Adrenal gland (tissue), 12 donors: Measurements from ENCODE around the gene PRDM16. TPM values are rescaled to one million over a fixed set of nuclear protein-coding genes. Genes with fewer than 3 reads are reported as not detected.

Experiments used
- DNase-seq, 7 donors: peaks; one replicate each; pipeline ENCODE4 v3.0.0-alpha.2; 2019 to 2020
- H3K27ac ChIP-seq, 5 donors: fragments of 200-600 bp; sonication (generic) in 4 of 5; 1 replicate in 3 of 5; 2 replicates in 2 of 5; pipeline versions ENCODE4 v1.5.1 to v1.8.0; 2016 to 2020; ENCODE audit warnings: mild to moderate bottlenecking in 1 of 5
- H3K27me3 ChIP-seq: fragments of 200-600 bp; 2 replicates; pipeline ENCODE4 v1.8.0; 2021
- H3K36me3 ChIP-seq, 2 donors: fragments of 200-600 bp; replicated peaks in 1 of 2; 1 replicate in 1 of 2; 2 replicates in 1 of 2; pipeline versions ENCODE4 v1.5.1 to v1.8.0; 2018 to 2022
- H3K4me1 ChIP-seq, 2 donors: fragments of 200-600 bp; replicated peaks in 1 of 2; 1 replicate in 1 of 2; 2 replicates in 1 of 2; pipeline versions ENCODE4 v1.5.1 to v1.8.0; 2018 to 2021
- H3K4me3 ChIP-seq, 4 donors: fragments of 200-600 bp; sonication (generic) in 3 of 4; one replicate each; pipeline ENCODE4 v1.5.1; 2016 to 2018
- H3K9me3 ChIP-seq, 3 donors: fragments of 200-600 bp; sonication (generic) in 1 of 3; replicated peaks in 1 of 3; 1 replicate in 2 of 3; 2 replicates in 1 of 3; pipeline versions ENCODE4 v1.5.1 to v1.8.0; 2016 to 2021
- POLR2A ChIP-seq, 2 donors: fragments of 450-650 bp; IDR thresholded peaks; one replicate each; pipeline ENCODE4 v1.6.1; 2017; ENCODE audit warnings: antibody characterized with exemption in 2 of 2, mild to moderate bottlenecking in 2 of 2, moderate library complexity in 1 of 2
- WGBS, 4 donors: extraction: QIAGEN DNeasy Blood & Tissue Kit in 2 of 4; methylation state at CpG; one replicate each; pipeline versions ENCODE4 v1.1.5 to v1.1.7; 2013 to 2017; 5-methylcytosine and 5-hydroxymethylcytosine counted together
- intact Hi-C, 2 donors: fragments of 100-400 bp; cut with DNase I; formaldehyde crosslinking; loops; one replicate each; pipeline versions ENCODE4 v1.14.1 to v1.15.0; 2022 to 2023
- polyA plus RNA-seq, 3 donors: library from polyadenylated mRNA; stranded (reverse); fragments of 200-250 nt in 2 of 3; fragments of 350-450 nt in 1 of 3; fragmentation: Illumina TruSeq in 1 of 3; extraction: RNeasy Lipid Tissue Mini Kit (QIAGEN cat#74804) in 1 of 3; gene quantifications; one replicate each; pipeline ENCODE4 v1.2.3, GENCODE V29; 2013 to 2014
- total RNA-seq, 9 donors: library from RNA; depleted of rRNA in 4 of 9; stranded (reverse); fragments of >200 nt in 4 of 9; fragments of 120-200 nt in 1 of 9; fragmentation: NEBNext Ultra II Directional in 1 of 9; extraction: Animal tissue kit (Norgen Biotek cat#: 25700) in 1 of 9; gene quantifications; one replicate each; pipeline versions ENCODE4 v1.1.0 to v1.2.4, GENCODE V29; 2013 to 2023
- TF ChIP-seq, protein P1 (sequence below), 6 experiments: fragments of 450-650 bp in 4 of 6; fragments of 200-600 bp in 2 of 6; sonication (generic) in 1 of 6; IDR thresholded peaks; 1 replicate in 5 of 6; 2 replicates in 1 of 6; pipeline versions ENCODE4 v1.5.1 to v1.8.0; 2016 to 2021; ENCODE audit warnings: antibody characterized with exemption in 6 of 6, mild to moderate bottlenecking in 2 of 6, moderate library complexity in 1 of 6
- donor health status: healthy with polysubstance abuse.
- donor health status: Bipolar disorder and iron deficiency.
- donor health status: DM: yes; HTN: yes; CAD: no.
- donor health status: DM: no; HTN: no; CAD: no.
- donor health status: DM: no; HTN: no; CAD: no.
- donor health status: DM: yes; HTN: yes; CAD: no.

Gene PRDM16
- total and polyA plus RNA-seq, 12 donors = 0.04 to 2.8 (median 0.61) TPM; not detected in 1

DNA sequence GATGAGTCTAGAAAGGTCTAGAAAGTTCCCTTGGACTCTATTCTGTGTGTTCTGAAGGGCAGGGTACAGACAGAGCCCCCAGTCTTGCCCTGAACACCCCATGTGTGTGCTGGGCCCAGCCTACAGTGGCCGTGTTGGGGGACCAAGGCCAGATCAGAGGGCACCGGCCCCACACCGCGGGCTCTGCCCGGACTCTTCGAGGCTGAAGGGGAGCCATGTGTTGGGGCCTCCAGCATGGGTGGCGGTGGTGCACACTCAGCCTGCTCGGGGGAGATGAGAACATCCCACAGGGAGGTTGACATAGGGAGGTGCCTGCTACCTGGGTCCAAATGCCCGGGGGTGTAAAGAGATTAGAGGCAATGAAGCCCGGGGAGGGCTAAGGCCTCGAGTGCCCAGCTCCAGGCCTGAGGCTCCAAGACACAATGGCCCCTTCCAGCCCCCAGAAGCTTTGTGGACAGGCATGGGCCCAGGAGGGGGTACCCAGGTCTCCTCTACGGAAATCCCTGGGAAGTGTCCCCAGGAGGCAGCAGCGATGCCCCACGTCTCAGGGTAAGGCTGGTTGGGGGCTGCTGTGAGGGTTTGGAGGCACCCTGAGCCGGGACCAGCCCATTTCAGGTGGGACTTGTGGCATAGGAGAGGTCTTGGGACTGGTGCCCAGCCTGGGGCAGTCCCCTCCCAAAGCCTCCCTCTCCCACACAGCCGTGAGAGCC lies 397.5 kb downstream of the PRDM16 start:
- TF ChIP-seq, protein P1, sequence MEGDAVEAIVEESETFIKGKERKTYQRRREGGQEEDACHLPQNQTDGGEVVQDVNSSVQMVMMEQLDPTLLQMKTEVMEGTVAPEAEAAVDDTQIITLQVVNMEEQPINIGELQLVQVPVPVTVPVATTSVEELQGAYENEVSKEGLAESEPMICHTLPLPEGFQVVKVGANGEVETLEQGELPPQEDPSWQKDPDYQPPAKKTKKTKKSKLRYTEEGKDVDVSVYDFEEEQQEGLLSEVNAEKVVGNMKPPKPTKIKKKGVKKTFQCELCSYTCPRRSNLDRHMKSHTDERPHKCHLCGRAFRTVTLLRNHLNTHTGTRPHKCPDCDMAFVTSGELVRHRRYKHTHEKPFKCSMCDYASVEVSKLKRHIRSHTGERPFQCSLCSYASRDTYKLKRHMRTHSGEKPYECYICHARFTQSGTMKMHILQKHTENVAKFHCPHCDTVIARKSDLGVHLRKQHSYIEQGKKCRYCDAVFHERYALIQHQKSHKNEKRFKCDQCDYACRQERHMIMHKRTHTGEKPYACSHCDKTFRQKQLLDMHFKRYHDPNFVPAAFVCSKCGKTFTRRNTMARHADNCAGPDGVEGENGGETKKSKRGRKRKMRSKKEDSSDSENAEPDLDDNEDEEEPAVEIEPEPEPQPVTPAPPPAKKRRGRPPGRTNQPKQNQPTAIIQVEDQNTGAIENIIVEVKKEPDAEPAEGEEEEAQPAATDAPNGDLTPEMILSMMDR (IDR thresholded peaks at IDR 0.05) = no peak
- TF ChIP-seq POLR2A (IDR thresholded peaks at IDR 0.05) = no peak
- DNase-seq = peak in 1 of 7 donors; percentile 10
- no peaks in the 10 kb centered on the region for H3K4me1 ChIP-seq
- H3K4me3 ChIP-seq = no peak overlapping the region
- H3K27ac ChIP-seq = no peak overlapping the region
- H3K9me3 ChIP-seq = no peaks in the 10 kb centered on the region
- H3K27me3 ChIP-seq = no peaks in the 10 kb centered on the region
- 85 to 90% (median 88%) methylated on average over 9 to 16 of the region's 16 CpGs for WGBS, 4 donors
- intact Hi-C loops = no loop called here
- H3K36me3 ChIP-seq = no peaks in the 10 kb centered on the region

DNA sequence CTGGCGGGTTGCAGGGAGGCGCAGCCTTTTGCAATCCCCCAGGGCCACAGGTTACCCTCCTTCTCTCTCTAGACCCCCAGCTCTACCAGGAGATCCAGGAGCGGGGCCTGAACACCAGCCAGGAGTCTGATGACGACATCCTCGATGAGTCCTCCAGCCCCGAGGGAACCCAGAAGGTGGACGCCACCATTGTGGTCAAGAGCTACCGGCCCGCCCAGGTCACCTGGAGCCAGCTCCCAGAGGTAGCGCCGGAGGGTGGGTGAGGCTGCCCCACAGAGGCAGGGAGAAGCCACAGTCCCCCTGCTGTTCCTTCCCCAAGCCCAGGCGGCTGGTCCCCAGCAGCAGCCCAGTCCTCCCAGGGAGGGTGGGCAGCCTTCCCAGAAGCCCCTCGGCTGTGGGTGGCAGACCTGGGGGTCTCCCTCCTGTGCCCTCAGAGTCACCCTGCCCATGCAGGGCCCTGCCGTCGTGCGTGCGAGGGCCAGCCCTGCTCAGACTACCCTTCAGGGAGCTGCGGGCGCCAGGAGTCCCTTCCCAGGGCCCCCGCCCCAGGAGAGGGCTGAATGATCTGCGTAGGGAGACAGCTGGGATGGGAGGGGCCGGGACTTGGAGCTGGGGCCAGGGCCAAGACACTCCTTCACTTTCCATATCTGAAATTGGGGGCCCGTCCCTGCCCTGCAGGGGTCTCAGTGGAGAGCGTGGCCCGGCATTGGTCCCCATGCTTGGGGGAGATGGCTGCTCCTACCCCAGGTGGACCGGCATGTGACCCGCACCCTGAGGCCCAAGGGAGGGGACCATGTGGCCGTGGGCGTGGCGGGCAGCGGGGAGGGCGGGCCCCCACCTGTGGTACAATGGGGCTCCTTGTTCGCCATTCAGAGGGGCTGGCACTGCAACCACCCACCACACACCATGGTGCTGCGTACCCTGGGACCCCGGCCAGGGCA lies 398.4 kb downstream of the PRDM16 start:
- no peaks in the 10 kb centered on the region for H3K9me3 ChIP-seq
- no peak overlapping the region for H3K27ac ChIP-seq
- 76 to 85% (median 83%) methylated on average over 5 to 35 of the region's 35 CpGs for WGBS, 4 donors
- peak in 1 of 7 donors; percentile 13 for DNase-seq
- no peaks in the 10 kb centered on the region for H3K27me3 ChIP-seq
- no peak for TF ChIP-seq POLR2A (IDR thresholded peaks at IDR 0.05)
- TF ChIP-seq, protein P1 (IDR thresholded peaks at IDR 0.05) = no peak
- no peaks in the 10 kb centered on the region for H3K36me3 ChIP-seq
- intact Hi-C loops = no loop called here
- no peaks in the 10 kb centered on the region for H3K4me1 ChIP-seq
- H3K4me3 ChIP-seq = no peak overlapping the region

DNA sequence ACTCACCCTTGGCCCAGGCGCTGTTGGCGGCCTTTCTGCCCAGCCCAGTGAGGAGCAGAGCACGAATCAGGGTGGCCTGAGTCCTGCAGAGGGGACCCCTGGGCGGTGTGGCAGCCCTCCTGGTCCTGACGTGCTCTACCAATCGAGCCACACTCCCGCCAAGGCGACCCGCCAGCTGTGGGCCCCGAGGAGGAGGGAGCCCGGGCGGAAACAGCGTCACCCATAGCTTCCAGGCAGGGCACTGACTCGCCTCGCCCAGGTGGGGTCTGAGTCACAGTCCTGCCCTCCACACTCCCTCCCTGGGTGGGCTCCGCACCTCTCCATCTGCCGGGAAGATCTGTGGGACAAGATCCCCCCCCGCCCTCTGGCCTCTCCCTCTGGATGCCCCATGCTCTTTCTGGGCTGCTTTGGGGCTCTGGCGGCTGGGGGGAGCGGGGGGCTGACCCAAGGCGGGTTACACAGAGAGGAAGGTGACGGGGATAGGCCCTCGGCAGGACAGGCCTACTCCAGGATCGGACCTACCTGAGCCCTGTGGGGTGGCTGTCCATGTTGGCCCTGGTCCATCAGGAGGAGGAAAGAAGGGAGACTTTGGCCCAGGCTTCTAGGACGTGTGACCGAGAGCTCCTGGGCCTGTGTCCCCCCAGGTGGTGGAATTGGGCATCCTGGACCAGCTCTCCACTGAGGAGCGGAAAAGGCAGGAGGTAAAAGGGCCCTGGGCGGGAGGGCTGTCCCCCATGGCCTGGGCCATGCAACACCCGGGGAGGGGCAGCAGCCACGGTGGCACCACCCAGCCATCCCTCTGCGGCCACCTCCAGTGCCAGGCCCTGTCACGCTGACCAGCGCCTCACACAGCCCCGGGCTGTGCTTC lies 399.5 kb downstream of the PRDM16 start:
- Histone ChIP-seq H3K4me1 (no peaks in the 10 kb centered on the region), H3K27ac (no peak overlapping the region), H3K4me3 (no peak overlapping the region), H3K9me3 (no peaks in the 10 kb centered on the region), H3K27me3 (no peaks in the 10 kb centered on the region), H3K36me3 (no peaks in the 10 kb centered on the region)
- DNase-seq = peak in 1 of 7 donors; percentile 7
- no peak for TF ChIP-seq POLR2A (IDR thresholded peaks at IDR 0.05)
- TF ChIP-seq, protein P1 (IDR thresholded peaks at IDR 0.05) = no peak
- 72 to 89% (median 84%) methylated on average over 18 to 34 of the region's 34 CpGs for WGBS, 4 donors
- intact Hi-C loops = no loop called here
